Mucosa of stomach (tissue), 1 donor: ENCODE data around the gene CLCN4.

Experiments used
- H3K27me3 ChIP-seq: one replicate; pipeline ENCODE4 v1.7.0; 2013; ENCODE audit warnings: mild to moderate bottlenecking, low read length; ENCODE audit not compliant: control insufficient read depth, insufficient read depth
- H3K36me3 ChIP-seq: one replicate; pipeline ENCODE4 v1.7.0; 2013; ENCODE audit warnings: low read length; ENCODE audit not compliant: control insufficient read depth, insufficient read depth
- H3K4me1 ChIP-seq: one replicate; pipeline ENCODE4 v1.7.0; 2013; ENCODE audit warnings: mild to moderate bottlenecking, low read length; ENCODE audit not compliant: control insufficient read depth, insufficient read depth
- H3K4me3 ChIP-seq: one replicate; pipeline ENCODE4 v1.7.0; 2013; ENCODE audit warnings: low read length
- H3K9ac ChIP-seq: one replicate; pipeline ENCODE4 v1.7.0; 2013; ENCODE audit warnings: mild to moderate bottlenecking, low read length, moderate library complexity
- H3K9me3 ChIP-seq: one replicate; pipeline ENCODE4 v1.7.0; 2013; ENCODE audit warnings: mild to moderate bottlenecking, low read length, moderate library complexity; ENCODE audit not compliant: control insufficient read depth
- donor health status: Pancreatic carcinoma.

The CLCN4 gene

GRCh38 chrX:10172877-10173276 is 16.1 kb downstream of the CLCN4 start:
- Histone ChIP-seq H3K4me3 (no peak overlapping the region), H3K36me3 (no peaks in the 10 kb centered on the region), H3K9ac (no peak overlapping the region), H3K4me1 (peaks cover 10% of the 10 kb centered on the region), H3K27me3 (no peaks in the 10 kb centered on the region), H3K9me3 (no peaks in the 10 kb centered on the region)

GRCh38 chrX:10173331-10173900 is 16.6 kb downstream of the CLCN4 start:
- Histone ChIP-seq H3K4me3 (no peak overlapping the region), H3K4me1 (peaks cover 10% of the 10 kb centered on the region), H3K9me3 (no peaks in the 10 kb centered on the region), H3K36me3 (no peaks in the 10 kb centered on the region), H3K9ac (no peak overlapping the region), H3K27me3 (no peaks in the 10 kb centered on the region)

GRCh38 chrX:10174051-10174450 is 17.3 kb downstream of the CLCN4 start:
- Histone ChIP-seq H3K27me3 (no peaks in the 10 kb centered on the region), H3K9me3 (no peaks in the 10 kb centered on the region), H3K9ac (no peak overlapping the region), H3K4me1 (peaks cover 10% of the 10 kb centered on the region), H3K4me3 (no peak overlapping the region), H3K36me3 (no peaks in the 10 kb centered on the region)

- Histone ChIP-seq H3K4me1 (peaks cover 10% of the 10 kb centered on the region), H3K36me3 (no peaks in the 10 kb centered on the region), H3K9ac (no peak overlapping the region), H3K4me3 (no peak overlapping the region), H3K27me3 (no peaks in the 10 kb centered on the region), H3K9me3 (no peaks in the 10 kb centered on the region)
Measured at GRCh38 chrX:10174810-10175209, 18.0 kb downstream of the CLCN4 start.

- Histone ChIP-seq H3K27me3 (no peaks in the 10 kb centered on the region), H3K36me3 (no peaks in the 10 kb centered on the region), H3K9ac (no peak overlapping the region), H3K4me3 (no peak overlapping the region), H3K4me1 (peaks cover 10% of the 10 kb centered on the region), H3K9me3 (no peaks in the 10 kb centered on the region)
Measured at GRCh38 chrX:10175319-10175871, 18.6 kb downstream of the CLCN4 start.

GRCh38 chrX:10176121-10177003 is 19.6 kb downstream of the CLCN4 start:
- Histone ChIP-seq H3K36me3 (no peaks in the 10 kb centered on the region), H3K9ac (no peak overlapping the region), H3K9me3 (no peaks in the 10 kb centered on the region), H3K4me3 (no peak overlapping the region), H3K4me1 (peaks cover 10% of the 10 kb centered on the region), H3K27me3 (no peaks in the 10 kb centered on the region)

GRCh38 chrX:10177004-10177396 is 20.2 kb downstream of the CLCN4 start:
- peaks cover 10% of the 10 kb centered on the region for H3K4me1 ChIP-seq
- no peaks in the 10 kb centered on the region for H3K27me3 ChIP-seq

GRCh38 chrX:10177601-10178000 is 20.8 kb downstream of the CLCN4 start:
- H3K27me3 ChIP-seq = no peaks in the 10 kb centered on the region
- no peak overlapping the region for H3K9ac ChIP-seq
- no peak overlapping the region for H3K4me3 ChIP-seq
- no peaks in the 10 kb centered on the region for H3K36me3 ChIP-seq
- H3K4me1 ChIP-seq = peaks cover 10% of the 10 kb centered on the region
- H3K9me3 ChIP-seq = no peaks in the 10 kb centered on the region

More at GRCh38 chrX:10177004-10177396, 20.2 kb downstream of the CLCN4 start:
- Histone ChIP-seq H3K9me3 (no peaks in the 10 kb centered on the region), H3K36me3 (no peaks in the 10 kb centered on the region), H3K4me3 (no peak overlapping the region), H3K9ac (no peak overlapping the region)

GRCh38 chrX:10178866-10179463 is 22.2 kb downstream of the CLCN4 start:
- Histone ChIP-seq H3K36me3 (no peaks in the 10 kb centered on the region), H3K4me3 (no peak overlapping the region), H3K4me1 (peaks cover 10% of the 10 kb centered on the region), H3K27me3 (no peaks in the 10 kb centered on the region), H3K9ac (no peak overlapping the region), H3K9me3 (no peaks in the 10 kb centered on the region)

GRCh38 chrX:10183760-10184159 is 27.0 kb downstream of the CLCN4 start:
- no peaks in the 10 kb centered on the region for H3K4me1 ChIP-seq
- no peak overlapping the region for H3K4me3 ChIP-seq
- H3K9ac ChIP-seq = no peak overlapping the region
- no peaks in the 10 kb centered on the region for H3K36me3 ChIP-seq
- H3K27me3 ChIP-seq = no peaks in the 10 kb centered on the region
- H3K9me3 ChIP-seq = no peaks in the 10 kb centered on the region

- no peaks in the 10 kb centered on the region for H3K9me3 ChIP-seq
- no peaks in the 10 kb centered on the region for H3K27me3 ChIP-seq
- H3K36me3 ChIP-seq = no peaks in the 10 kb centered on the region
- no peak overlapping the region for H3K9ac ChIP-seq
- no peaks in the 10 kb centered on the region for H3K4me1 ChIP-seq
- H3K4me3 ChIP-seq = no peak overlapping the region
Measured at GRCh38 chrX:10184411-10184810, 27.6 kb downstream of the CLCN4 start.

- Histone ChIP-seq H3K4me1 (no peaks in the 10 kb centered on the region), H3K4me3 (no peak overlapping the region), H3K9me3 (no peaks in the 10 kb centered on the region), H3K36me3 (no peaks in the 10 kb centered on the region), H3K27me3 (no peaks in the 10 kb centered on the region), H3K9ac (no peak overlapping the region)
Measured at GRCh38 chrX:10186355-10186754, 29.6 kb downstream of the CLCN4 start.
